ENCODE data around the gene DYNC1H1.

GRCh38 chr14:102055181-102055901 is 91.0 kb downstream of the DYNC1H1 start:
- no peak for TF ChIP-seq CTCF (conservative IDR thresholded peaks at IDR 0.05; ENCODE audit: low read depth, low read length)
- no peak for TF ChIP-seq EZH2 (IDR thresholded peaks at IDR 0.05; ENCODE audit: borderline replicate concordance, low read depth, low read length, poor library complexity, severe bottlenecking)
